ENCODE data around the gene BRWD1. TPM values are rescaled to one million over a fixed set of nuclear protein-coding genes. Genes with fewer than 3 reads are reported as not detected.

The BRWD1 gene
- total and polyA plus RNA-seq, 7 experiments from 2014 or later: 27.4 to 108 (median 77.9) TPM

- Histone ChIP-seq H3K4me1 (ENCODE audit: control insufficient read depth in 2 of 2, insufficient read depth in 2 of 2, low read length in 2 of 2) (peaks cover 0 to 5% of the 10 kb centered on the region in 2 donors), H3K27ac (ENCODE audit: low read depth, low read length) (no peak overlapping the region), H3K9me3 (ENCODE audit: control insufficient read depth in 2 of 3, low read length in 3 of 3) (no peaks in the 10 kb centered on the region), H3K4me3 (ENCODE audit: low read length) (no peak overlapping the region), H3K36me3 (ENCODE audit: control insufficient read depth in 2 of 3, insufficient read depth in 3 of 3, low read length in 3 of 3) (peaks cover 0 to 47% (median 8%) of the 10 kb centered on the region in 3 experiments), H3K27me3 (ENCODE audit: control insufficient read depth in 2 of 2, insufficient read depth in 2 of 2, low read length in 2 of 2) (no peaks in the 10 kb centered on the region)
- POLR2A ChIA-PET: interaction anchor here (1.1 kb wide), 1 partner anchor 105 kb away, joined by 3 read pairs; the partner anchor contains the start of gene BRWD1
- Mint-ChIP-seq H3K27ac (peak overlapping the region; percentile 36 to 87 (median 64)), H3K27me3 (no peaks in the 10 kb centered on the region), H3K9me3 (no peaks in the 10 kb centered on the region), H3K36me3 (peaks cover 15 to 51% (median 24%) of the 10 kb centered on the region in 5 donors), H3K4me1 (peaks cover 8 to 51% (median 42%) of the 10 kb centered on the region in 7 donors), H3K4me3 (peak overlapping the region in 6 of 10 donors; percentile 10 to 57 (median 36))
- CTCF ChIA-PET: no interaction called here
- DNase-seq (peak in 3 of 9 donors; percentile 21 to 27 (median 24)), ATAC-seq (no peak)
- intact Hi-C loops (cut with micrococcal nuclease): loop anchor here in 1 of 2 donors (2.0 kb wide), 2 partner anchors 14 to 24 kb away; no protein-coding TSS in a partner anchor
Observed at GRCh38 chr21:39208624-39209333, 104.7 kb downstream of the BRWD1 start.

- ATAC-seq: no peak
- Histone ChIP-seq H3K4me1 (ENCODE audit: control insufficient read depth in 2 of 2, insufficient read depth in 2 of 2, low read length in 2 of 2) (no peaks in the 10 kb centered on the region), H3K36me3 (ENCODE audit: control insufficient read depth in 2 of 3, insufficient read depth in 3 of 3, low read length in 3 of 3) (peaks cover 0 to 66% (median 5%) of the 10 kb centered on the region in 3 experiments), H3K27me3 (ENCODE audit: control insufficient read depth in 2 of 2, insufficient read depth in 2 of 2, low read length in 2 of 2) (no peaks in the 10 kb centered on the region), H3K9me3 (ENCODE audit: control insufficient read depth in 2 of 3, low read length in 3 of 3) (no peaks in the 10 kb centered on the region), H3K27ac (ENCODE audit: low read depth, low read length) (no peak overlapping the region), H3K4me3 (ENCODE audit: low read length) (no peak overlapping the region)
- peaks cover 7 to 19% (median 12%) of the 10 kb centered on the region in 7 donors for H3K4me1 Mint-ChIP-seq
- no peak for DNase-seq
- H3K27ac Mint-ChIP-seq: no peak overlapping the region
- no peaks in the 10 kb centered on the region for H3K9me3 Mint-ChIP-seq
- H3K27me3 Mint-ChIP-seq: no peaks in the 10 kb centered on the region
- POLR2A ChIA-PET: no interaction called here
- no peak overlapping the region for H3K4me3 Mint-ChIP-seq
- intact Hi-C loops (cut with micrococcal nuclease): no loop called here
- CTCF ChIA-PET: interaction anchor here (0.5 to 0.6 kb wide), 2 partner anchors 73 to 168 kb away, joined by 3 to 4 read pairs; no protein-coding TSS in a partner anchor
- peaks cover 19 to 52% (median 24%) of the 10 kb centered on the region in 5 donors for H3K36me3 Mint-ChIP-seq
Observed at GRCh38 chr21:39204134-39204533, 109.3 kb downstream of the BRWD1 start.

- ATAC-seq (no peak), DNase-seq (no peak)
- Histone ChIP-seq H3K4me1 (ENCODE audit: control insufficient read depth in 2 of 2, insufficient read depth in 2 of 2, low read length in 2 of 2) (peaks cover 0 to 7% of the 10 kb centered on the region in 2 donors), H3K27me3 (ENCODE audit: control insufficient read depth in 2 of 2, insufficient read depth in 2 of 2, low read length in 2 of 2) (no peaks in the 10 kb centered on the region), H3K4me3 (ENCODE audit: low read length) (no peak overlapping the region), H3K27ac (ENCODE audit: low read depth, low read length) (no peak overlapping the region), H3K36me3 (ENCODE audit: control insufficient read depth in 2 of 3, insufficient read depth in 3 of 3, low read length in 3 of 3) (peaks cover 0 to 71% (median 8%) of the 10 kb centered on the region in 3 experiments), H3K9me3 (ENCODE audit: control insufficient read depth in 2 of 3, low read length in 3 of 3) (no peaks in the 10 kb centered on the region)
- ChIA-PET CTCF (no interaction called here), POLR2A (no interaction called here)
- Mint-ChIP-seq H3K27me3 (no peaks in the 10 kb centered on the region), H3K9me3 (no peaks in the 10 kb centered on the region), H3K4me1 (peaks cover 11 to 34% (median 31%) of the 10 kb centered on the region in 7 donors), H3K4me3 (no peak overlapping the region), H3K36me3 (peaks cover 25 to 64% (median 47%) of the 10 kb centered on the region in 5 donors), H3K27ac (no peak overlapping the region)
- intact Hi-C loops (cut with micrococcal nuclease): loop anchor here in 1 of 2 donors (2.0 kb wide), 1 partner anchor 14 kb away; no protein-coding TSS in a partner anchor
Observed at GRCh38 chr21:39198800-39199199, 114.6 kb downstream of the BRWD1 start.

GRCh38 chr21:39197448-39198233 is 115.8 kb downstream of the BRWD1 start:
- CTCF ChIA-PET: no interaction called here
- no peaks in the 10 kb centered on the region for H3K27me3 Mint-ChIP-seq

GRCh38 chr21:39196838-39197237 is 116.6 kb downstream of the BRWD1 start:
- Mint-ChIP-seq H3K4me1 (peaks cover 13 to 46% (median 31%) of the 10 kb centered on the region in 7 donors), H3K27me3 (no peaks in the 10 kb centered on the region), H3K36me3 (peaks cover 22 to 58% (median 41%) of the 10 kb centered on the region in 5 donors), H3K27ac (peak overlapping the region in 5 of 9 donors; percentile 11 to 72 (median 49)), H3K9me3 (no peaks in the 10 kb centered on the region), H3K4me3 (peak overlapping the region in 3 of 10 donors; percentile 19 to 58 (median 39))
- intact Hi-C loops (cut with micrococcal nuclease): no loop called here
- Histone ChIP-seq H3K27me3 (ENCODE audit: control insufficient read depth in 2 of 2, insufficient read depth in 2 of 2, low read length in 2 of 2) (no peaks in the 10 kb centered on the region), H3K9me3 (ENCODE audit: control insufficient read depth in 2 of 3, low read length in 3 of 3) (no peaks in the 10 kb centered on the region), H3K36me3 (ENCODE audit: control insufficient read depth in 2 of 3, insufficient read depth in 3 of 3, low read length in 3 of 3) (peaks cover 0 to 65% (median 8%) of the 10 kb centered on the region in 3 experiments), H3K27ac (ENCODE audit: low read depth, low read length) (no peak overlapping the region), H3K4me1 (ENCODE audit: control insufficient read depth in 2 of 2, insufficient read depth in 2 of 2, low read length in 2 of 2) (peaks cover 0 to 7% of the 10 kb centered on the region in 2 donors), H3K4me3 (ENCODE audit: low read length) (no peak overlapping the region)
- DNase-seq (no peak), ATAC-seq (no peak)
- POLR2A ChIA-PET: no interaction called here
- CTCF ChIA-PET: no interaction called here

More at GRCh38 chr21:39197448-39198233, 115.8 kb downstream of the BRWD1 start:
- H3K36me3 ChIP-seq (ENCODE audit: control insufficient read depth in 2 of 3, insufficient read depth in 3 of 3, low read length in 3 of 3): peaks cover 0 to 67% (median 8%) of the 10 kb centered on the region in 3 experiments
- Mint-ChIP-seq H3K4me3 (no peak overlapping the region), H3K4me1 (peaks cover 13 to 40% (median 31%) of the 10 kb centered on the region in 7 donors), H3K36me3 (peaks cover 22 to 60% (median 43%) of the 10 kb centered on the region in 5 donors), H3K9me3 (no peaks in the 10 kb centered on the region), H3K27ac (peak overlapping the region in 5 of 9 donors; percentile 9 to 69 (median 61))
- H3K4me3 ChIP-seq (ENCODE audit: low read length): no peak overlapping the region
- POLR2A ChIA-PET: no interaction called here
- no peaks in the 10 kb centered on the region for H3K9me3 ChIP-seq (ENCODE audit: control insufficient read depth in 2 of 3, low read length in 3 of 3)
- no peak for ATAC-seq
- H3K27ac ChIP-seq (ENCODE audit: low read depth, low read length): no peak overlapping the region
- intact Hi-C loops (cut with micrococcal nuclease): loop anchor here in 1 of 2 donors (2.0 kb wide), 1 partner anchor 13 kb away; no protein-coding TSS in a partner anchor
- H3K27me3 ChIP-seq (ENCODE audit: control insufficient read depth in 2 of 2, insufficient read depth in 2 of 2, low read length in 2 of 2): no peaks in the 10 kb centered on the region
- DNase-seq: no peak
- peaks cover 0 to 7% of the 10 kb centered on the region in 2 donors for H3K4me1 ChIP-seq (ENCODE audit: control insufficient read depth in 2 of 2, insufficient read depth in 2 of 2, low read length in 2 of 2)

- H3K36me3 Mint-ChIP-seq: peaks cover 20 to 53% (median 37%) of the 10 kb centered on the region in 5 donors
- Histone ChIP-seq H3K36me3 (ENCODE audit: control insufficient read depth in 2 of 3, insufficient read depth in 3 of 3, low read length in 3 of 3) (peaks cover 0 to 61% (median 8%) of the 10 kb centered on the region in 3 experiments), H3K9me3 (ENCODE audit: control insufficient read depth in 2 of 3, low read length in 3 of 3) (no peaks in the 10 kb centered on the region), H3K27me3 (ENCODE audit: control insufficient read depth in 2 of 2, insufficient read depth in 2 of 2, low read length in 2 of 2) (no peaks in the 10 kb centered on the region), H3K4me1 (ENCODE audit: control insufficient read depth in 2 of 2, insufficient read depth in 2 of 2, low read length in 2 of 2) (peaks cover 0 to 7% of the 10 kb centered on the region in 2 donors), H3K27ac (ENCODE audit: low read depth, low read length) (no peak overlapping the region), H3K4me3 (ENCODE audit: low read length) (no peak overlapping the region)
- ATAC-seq (no peak), DNase-seq (no peak)
- intact Hi-C loops (cut with micrococcal nuclease): no loop called here
- CTCF ChIA-PET: no interaction called here
- no peaks in the 10 kb centered on the region for H3K27me3 Mint-ChIP-seq
- POLR2A ChIA-PET: no interaction called here
- H3K27ac Mint-ChIP-seq: peak overlapping the region in 6 of 9 donors; percentile 4 to 72 (median 34)
- H3K4me1 Mint-ChIP-seq: peaks cover 13 to 45% (median 31%) of the 10 kb centered on the region in 7 donors
- no peaks in the 10 kb centered on the region for H3K9me3 Mint-ChIP-seq
- peak overlapping the region in 4 of 10 donors; percentile 19 to 58 (median 43) for H3K4me3 Mint-ChIP-seq
Observed at GRCh38 chr21:39196310-39196709, 117.1 kb downstream of the BRWD1 start.
